ENCODE measurements around the gene GMEB2. TPM values are rescaled to one million over a fixed set of nuclear protein-coding genes. Genes with fewer than 3 reads are reported as not detected.

GMEB2 gene
- total RNA-seq, 1 donor from 2014 or later: 12.4 TPM

Other genes with a start within 250 kb of the GMEB2 start
- gene KCNQ2, start 154.4 kb downstream of the GMEB2 start, total RNA-seq: not detected in 2 replicates
- gene EEF1A2, start 128.0 kb downstream of the GMEB2 start, total RNA-seq: 456 and 555 TPM in 2 replicates
- 230 and 275 TPM in 2 replicates for gene PPDPF, start 106.3 kb downstream of the GMEB2 start, total RNA-seq
- gene PTK6, start 89.7 kb downstream of the GMEB2 start, total RNA-seq: 2.1 and 5.2 TPM in 2 replicates
- gene SRMS, start 79.4 kb downstream of the GMEB2 start, total RNA-seq: not detected in 2 replicates
- gene FNDC11, start 72.9 kb downstream of the GMEB2 start, total RNA-seq: 0.75 TPM in 1 of 2 replicates, not detected in the other
- 15.5 and 17.9 TPM in 2 replicates for gene HELZ2, start 52.9 kb downstream of the GMEB2 start, total RNA-seq
- 13.8 and 14.7 TPM in 2 replicates for gene STMN3, start 26.3 kb upstream of the GMEB2 start, total RNA-seq
- gene RTEL1, start 31.2 kb upstream of the GMEB2 start, total RNA-seq: 12.2 and 16.6 TPM in 2 replicates
- 4.9 and 5.2 TPM in 2 replicates for gene TNFRSF6B, start 69.6 kb upstream of the GMEB2 start, total RNA-seq
- gene ARFRP1, start 80.9 kb upstream of the GMEB2 start, total RNA-seq: 47.1 and 63.1 TPM in 2 replicates
- gene ZGPAT, start 80.9 kb upstream of the GMEB2 start, total RNA-seq: 21.4 and 33.2 TPM in 2 replicates
- 9.4 and 13.6 TPM in 2 replicates for gene LIME1, start 109.6 kb upstream of the GMEB2 start, total RNA-seq
- 96.8 and 104 TPM in 2 replicates for gene SLC2A4RG, start 112.7 kb upstream of the GMEB2 start, total RNA-seq
- gene ZBTB46, start 204.2 kb upstream of the GMEB2 start, total RNA-seq: 19.6 and 20.9 TPM in 2 replicates
- not detected in 2 replicates for gene ABHD16B, start 234.4 kb upstream of the GMEB2 start, total RNA-seq
- 94.4 and 99.0 TPM in 2 replicates for gene TPD52L2, start 238.2 kb upstream of the GMEB2 start, total RNA-seq

All from myocyte (in vitro differentiated cells).